HS-27A (cell line): ENCODE measurements around the gene RYR1.
"Not testable (repeated sequence)": the region's sequence is repeated elsewhere in the genome, so short reads cannot be mapped to it uniquely, and the experiment has no call there.

Experiments
- DNase-seq: peaks from one replicate; pipeline ENCODE4 v3.0.0-alpha.2; 2012; ENCODE audit warnings: low read depth, missing footprints

Gene RYR1

DNA sequence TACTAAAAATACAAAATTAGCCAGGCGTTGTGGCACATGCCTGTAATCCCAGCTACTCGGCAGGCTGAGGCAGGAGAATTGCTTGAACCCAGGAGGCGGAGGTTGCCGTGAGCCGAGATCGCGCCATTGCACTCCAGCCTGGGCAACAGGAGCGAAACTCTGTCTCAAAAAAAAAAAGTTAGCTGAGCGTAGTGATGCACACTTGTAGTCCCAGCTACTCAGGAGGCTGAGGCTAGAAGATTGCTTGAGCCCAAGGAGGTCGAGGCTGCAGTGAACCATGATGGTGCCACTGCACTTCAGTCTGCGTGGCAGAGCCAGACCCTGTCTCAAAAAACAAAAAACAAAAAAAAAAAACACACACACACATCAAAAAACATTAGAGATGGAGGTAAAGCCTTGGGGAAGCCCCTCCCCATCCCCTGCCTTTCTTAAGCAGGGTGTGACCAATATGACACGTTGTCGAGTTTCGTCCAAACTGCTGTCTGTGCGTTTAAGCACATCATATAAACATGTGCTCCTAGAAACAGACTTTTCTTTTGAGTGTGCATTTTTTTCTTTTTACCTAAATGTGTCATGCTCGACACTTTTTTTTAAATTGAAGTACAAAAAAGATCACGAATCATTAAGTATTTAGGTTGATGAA is 6.3 kb upstream of the RYR1 start:
- not testable (repeated sequence) for DNase-seq

DNA sequence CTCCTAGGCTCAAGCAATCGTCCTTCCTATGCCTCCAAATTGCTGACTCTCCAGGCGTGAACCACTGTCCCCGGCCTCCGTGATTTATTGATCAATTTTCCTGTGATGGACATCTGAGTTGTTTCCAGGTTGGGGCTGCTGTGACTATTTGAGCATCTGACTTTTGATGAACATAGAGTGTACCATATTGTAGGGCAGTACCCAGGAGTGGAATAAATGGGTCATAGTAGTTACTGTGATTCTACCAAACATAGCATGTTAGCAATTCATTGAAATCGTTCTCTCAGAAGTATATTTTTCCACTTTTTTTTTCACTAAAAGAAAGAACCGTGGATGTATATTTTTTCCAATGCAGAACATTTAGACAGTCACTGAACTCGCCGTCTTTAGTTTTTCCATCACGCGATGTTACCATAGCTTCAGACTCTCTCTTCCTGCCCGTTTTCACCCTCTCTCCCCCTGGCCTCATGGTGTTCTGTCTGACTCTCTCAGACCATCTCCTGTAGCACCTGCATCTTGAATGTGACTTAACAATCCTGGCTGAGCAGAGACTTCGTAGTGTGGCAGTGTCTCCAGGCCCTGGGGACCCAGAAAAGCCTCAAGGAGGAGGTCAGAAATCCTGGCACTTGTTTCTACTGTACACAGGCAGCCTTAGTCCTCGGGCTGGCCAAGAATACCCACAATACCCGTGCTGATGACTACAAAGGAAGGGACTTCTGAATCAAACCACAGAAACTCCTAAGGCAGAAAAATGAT is 4.3 kb upstream of the RYR1 start:
- no peak for DNase-seq

DNA sequence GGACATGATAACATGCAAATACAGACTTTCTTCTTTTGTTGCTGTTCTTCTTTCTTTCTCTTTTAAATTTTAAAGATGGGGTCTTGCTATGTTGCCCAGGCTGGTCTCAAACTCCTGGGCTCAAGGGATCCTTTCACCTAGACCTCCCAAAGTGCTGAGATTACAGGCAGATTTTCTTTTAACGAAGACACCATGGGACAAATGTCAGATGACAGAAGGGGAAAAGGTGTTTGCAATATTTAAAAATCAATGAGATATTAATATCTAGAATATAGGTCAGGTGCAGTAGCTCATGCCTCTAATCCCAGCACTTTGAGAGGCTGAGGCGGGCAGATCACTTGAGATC is 3.7 kb upstream of the RYR1 start:
- no peak for DNase-seq

DNA sequence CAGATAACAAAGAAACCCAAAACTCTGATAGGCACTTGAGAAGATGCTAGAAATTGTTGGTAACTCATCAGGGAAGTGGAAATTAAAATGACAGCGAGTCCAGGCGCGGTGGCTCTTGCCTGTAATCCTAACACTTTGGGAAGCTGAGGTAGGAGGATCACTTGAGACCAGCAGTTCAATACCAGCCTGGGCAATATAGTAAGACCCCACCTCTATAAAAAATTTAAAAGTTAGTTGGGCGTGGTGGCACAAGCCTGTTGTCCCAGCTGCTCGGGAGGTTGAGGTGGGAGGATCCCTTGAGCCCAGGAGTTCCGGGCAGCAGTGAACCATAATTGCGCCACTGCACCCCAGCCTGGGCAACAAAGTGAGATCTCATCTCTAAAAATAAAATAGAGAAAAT is 2.6 kb upstream of the RYR1 start:
- DNase-seq = no peak

DNA sequence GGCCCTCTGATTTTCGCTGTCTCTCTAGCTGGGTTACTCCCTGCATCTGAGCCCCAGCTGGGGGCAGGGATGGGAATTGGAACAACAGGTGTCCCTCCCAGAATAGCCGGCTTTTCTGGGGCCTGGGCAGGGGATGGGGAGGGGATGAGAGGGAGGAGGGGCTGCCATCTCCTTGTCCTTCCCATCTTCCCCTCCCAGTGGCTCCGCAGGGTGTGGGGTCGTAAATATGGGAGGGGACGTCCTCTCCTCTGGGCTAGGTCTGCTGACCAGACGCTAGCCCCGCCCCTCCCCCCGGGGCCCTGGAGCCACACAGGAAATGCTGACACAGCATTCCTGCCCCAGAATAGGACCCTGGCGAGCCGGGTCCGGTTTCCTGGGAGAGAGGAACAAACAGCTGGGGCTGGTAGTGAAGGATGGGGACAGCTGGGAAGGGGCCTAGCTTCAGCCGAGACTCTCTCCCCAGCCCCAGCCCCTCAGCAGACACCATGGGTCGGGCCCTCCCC is 1.1 kb downstream of the RYR1 start:
- DNase-seq = no peak

DNA sequence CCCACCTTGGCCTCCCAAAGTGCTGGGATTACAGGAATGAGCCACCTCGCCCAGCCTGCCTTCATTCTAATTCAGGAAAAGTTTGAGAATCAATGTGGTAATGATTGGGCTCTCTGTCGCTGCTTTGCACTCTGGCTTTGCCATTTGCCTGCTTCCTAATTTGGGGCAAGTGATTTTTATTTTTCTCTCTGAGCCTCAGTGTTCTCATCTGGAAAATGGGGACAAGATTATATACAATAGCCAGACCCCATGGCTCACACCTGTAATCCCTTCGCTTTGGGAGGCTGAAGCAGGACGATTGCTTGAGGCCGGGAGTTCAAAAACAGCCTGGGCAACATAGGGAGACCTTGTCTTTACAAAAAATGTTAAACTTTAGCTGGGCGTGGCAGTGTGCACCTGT is 3.8 kb downstream of the RYR1 start:
- DNase-seq = no peak

DNA sequence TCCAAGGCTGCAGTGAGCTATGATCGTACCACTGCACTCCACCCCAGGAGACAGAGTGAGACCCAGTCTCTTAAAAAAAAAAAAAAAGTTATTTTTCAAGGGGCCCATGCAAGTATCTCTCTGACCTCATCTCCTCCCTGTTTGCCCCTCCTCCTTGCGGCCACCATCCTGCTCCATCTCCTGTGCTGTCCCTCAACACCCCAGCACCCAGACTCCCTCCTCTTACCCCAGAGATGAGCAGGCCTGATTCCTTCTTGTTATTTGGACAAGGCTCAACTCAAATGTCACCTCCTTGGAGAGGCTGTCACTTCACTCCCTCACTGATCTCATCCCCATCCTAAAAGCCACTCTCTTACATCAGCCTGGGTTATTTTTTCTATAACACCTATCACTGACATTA is 4.4 kb downstream of the RYR1 start:
- no peak for DNase-seq

DNA sequence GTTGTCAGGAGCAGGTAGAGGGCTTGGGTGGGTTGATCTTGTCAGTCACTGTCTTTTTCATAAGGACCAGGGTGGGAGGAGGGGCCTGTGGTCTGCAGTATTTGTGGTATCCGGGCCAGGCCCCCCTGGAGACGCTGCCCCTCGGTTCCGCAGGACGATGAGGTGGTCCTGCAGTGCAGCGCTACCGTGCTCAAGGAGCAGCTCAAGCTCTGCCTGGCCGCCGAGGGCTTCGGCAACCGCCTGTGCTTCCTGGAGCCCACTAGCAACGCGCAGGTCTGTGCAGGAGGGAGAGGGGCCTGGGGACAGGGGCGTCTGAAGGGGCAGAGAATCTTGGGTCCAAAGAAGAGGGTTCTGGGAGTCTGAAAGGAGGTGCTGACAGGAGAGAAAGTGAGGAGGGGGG is 7.1 kb downstream of the RYR1 start:
- DNase-seq = no peak

DNA sequence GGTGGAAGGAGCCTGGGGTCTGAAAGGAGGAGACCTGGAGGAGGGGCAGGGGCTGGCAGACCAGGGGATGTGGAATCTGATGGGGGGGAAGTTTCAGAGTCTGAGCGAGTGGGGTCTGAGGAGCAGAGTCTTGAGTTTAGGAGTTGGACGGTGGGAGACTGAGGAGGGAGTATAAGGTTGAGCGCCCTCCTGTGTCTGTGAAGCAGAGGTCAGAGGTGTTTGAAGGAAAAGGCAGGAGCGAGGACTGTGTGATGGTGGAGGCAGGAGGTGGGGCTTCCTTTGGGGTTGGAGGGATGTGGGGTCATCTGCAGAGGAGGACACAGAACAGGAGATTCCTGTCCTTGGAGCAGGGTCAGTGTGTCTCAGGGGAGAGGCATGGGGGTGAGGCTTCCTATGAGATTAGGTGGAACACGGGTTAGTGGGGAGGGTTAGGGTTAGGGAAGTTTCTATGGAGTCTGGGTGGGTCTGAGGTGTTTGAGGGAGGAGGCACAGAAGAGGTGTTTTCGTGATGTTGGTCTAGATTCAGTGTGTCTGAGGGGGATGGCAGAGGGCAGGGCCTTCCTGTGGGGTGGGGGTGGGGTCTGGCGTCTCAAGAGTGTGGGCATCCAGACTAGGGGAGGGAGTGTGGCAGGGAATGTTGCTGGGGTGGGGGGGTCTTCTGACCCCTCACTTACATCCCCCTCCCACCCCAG is 8.3 kb downstream of the RYR1 start:
- no peak for DNase-seq

DNA sequence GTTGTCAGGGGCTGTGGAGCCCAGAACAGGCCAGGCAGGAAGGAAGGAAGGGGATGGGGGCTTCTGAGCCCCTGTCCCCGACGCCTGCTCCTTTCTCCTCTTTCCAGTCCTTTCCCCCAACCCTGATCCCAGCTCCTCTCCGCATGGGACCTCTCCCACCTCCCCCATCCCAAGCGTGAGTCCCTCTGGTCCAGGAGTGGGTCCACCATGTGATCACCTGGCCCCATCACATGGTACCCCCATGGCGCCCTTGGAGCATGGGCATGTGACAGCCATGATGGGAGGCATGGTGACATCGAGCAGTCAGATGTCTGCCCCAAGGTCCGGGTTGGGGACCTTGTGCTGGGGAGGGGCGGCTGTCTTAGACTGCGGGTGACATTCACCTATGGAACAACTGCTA is 9.2 kb downstream of the RYR1 start:
- DNase-seq = no peak

DNA sequence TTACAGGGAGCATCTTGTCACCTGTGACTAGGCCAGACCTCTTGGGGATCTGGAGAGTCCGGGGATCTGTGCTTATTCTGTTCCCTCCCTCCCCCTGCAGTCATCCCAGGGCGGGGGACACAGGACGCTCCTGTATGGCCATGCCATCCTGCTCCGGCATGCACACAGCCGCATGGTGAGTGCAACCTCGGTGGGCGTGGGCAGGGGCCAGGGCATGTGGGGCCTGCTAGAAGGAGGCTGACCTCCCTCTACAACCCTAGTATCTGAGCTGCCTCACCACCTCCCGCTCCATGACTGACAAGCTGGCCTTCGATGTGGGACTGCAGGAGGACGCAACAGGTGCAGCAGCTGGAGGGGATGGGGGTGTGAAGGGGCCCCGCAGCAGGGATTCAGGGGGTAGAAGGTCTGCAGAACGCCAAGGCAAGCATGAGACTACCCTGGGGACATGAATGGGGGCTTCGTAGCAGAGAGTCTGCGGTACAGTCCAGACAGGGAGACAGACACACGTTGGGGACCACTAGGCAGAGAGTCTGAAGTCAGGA is 10.0 kb downstream of the RYR1 start:
- DNase-seq = no peak

DNA sequence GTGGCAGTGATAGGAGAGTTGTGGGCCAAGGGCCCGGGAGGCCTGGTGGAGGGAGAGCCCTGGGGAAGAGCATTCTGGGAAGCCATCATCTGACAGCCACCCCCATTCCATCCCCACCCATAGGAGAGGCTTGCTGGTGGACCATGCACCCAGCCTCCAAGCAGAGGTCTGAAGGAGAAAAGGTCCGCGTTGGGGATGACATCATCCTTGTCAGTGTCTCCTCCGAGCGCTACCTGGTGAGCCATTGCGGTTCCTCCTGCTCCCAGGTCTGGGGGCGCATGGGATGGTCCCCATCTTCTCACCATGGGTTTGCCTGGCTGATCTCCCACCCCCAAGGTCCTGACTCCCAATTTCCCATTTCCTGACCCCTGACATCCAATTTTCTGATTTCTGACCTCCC is 10.5 kb downstream of the RYR1 start:
- DNase-seq = no peak

DNA sequence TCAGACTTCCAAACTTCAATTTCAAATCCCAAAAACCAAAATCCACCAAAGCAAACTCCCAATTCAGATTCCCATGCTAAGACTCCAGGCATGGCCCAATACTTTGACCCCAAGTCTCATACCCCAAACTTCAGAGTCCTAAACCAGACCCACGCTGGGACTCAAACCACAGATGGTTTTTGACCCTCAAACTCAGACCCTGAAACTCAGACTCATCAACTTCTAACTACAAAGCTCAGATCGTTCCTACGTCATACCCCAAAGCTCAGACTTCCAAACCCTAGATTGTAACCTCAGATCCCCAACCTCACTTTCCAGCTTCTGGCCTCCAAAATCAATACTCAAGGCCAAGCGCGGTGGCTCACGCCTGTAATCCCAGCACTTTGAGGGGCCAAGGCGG is 11.9 kb downstream of the RYR1 start:
- no peak for DNase-seq

DNA sequence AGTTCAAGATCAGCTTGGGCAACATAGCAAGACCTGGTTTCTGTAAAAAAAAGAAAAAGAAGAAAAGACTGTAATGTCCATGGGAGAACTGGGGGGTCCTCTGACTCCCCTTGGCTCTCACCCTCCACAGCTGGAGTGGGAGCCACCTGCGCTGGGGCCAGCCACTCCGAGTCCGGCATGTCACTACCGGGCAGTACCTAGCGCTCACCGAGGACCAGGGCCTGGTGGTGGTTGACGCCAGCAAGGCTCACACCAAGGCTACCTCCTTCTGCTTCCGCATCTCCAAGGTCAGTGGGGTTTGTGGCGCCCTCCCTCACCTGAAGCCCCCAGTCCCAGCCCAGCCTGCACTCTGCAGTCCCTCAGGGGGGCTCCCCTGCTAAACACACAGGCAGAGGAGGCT is 14.7 kb downstream of the RYR1 start:
- DNase-seq = no peak

DNA sequence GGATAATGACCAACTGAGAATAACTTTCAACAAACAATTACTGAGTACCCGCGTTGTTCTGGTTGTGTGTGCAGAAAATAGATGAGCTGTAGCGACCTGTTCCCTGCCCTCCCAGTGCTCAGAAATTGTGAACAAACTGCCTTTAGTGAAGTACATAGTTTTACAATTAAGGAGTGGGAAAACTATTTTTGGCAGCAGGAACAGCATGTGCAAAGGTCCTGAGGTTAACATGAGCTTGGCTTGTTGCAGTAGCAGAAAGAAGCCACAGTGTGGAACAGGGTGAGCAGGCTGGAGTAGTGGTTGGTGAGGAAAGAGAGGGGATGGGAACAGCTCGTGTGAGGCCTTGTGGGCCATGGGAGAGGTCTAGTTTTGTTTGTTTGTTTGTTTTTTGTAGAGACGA is 16.0 kb downstream of the RYR1 start:
- DNase-seq = no peak

DNA sequence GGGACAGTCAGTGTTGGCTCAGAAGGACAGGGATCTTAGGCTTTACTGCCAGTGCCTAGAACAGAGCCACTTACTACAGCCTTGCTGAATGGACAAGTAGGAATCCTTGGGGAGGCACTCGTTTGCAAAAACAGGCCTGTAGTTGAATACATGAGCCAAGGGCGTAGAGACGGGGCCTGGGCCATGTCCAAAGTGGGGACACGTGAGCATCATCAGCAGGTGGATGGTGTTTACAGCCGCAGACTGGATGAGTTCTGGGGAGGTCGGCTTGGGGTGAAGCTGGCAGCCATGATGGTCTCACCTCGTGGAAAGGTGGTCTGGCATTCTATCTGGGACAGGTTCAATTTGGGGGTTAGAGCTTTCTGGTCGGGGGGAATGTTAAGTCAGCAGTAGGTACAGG is 17.5 kb downstream of the RYR1 start:
- no peak for DNase-seq

DNA sequence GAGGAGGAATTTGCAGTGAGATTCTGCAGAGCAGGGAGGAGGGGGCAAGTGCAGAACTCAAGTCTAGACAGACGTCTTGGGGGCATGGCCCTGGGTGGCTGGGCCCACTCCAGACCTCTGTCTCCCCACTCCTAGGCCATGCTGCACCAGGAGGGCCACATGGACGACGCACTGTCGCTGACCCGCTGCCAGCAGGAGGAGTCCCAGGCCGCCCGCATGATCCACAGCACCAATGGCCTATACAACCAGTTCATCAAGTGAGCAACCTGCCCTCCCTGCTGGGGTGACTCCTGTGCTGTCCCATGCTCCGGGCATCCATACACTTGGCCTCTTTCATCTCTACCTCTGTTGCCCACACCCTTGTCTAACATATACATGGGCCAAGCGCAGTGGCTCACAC is 18.1 kb downstream of the RYR1 start:
- no peak for DNase-seq

DNA sequence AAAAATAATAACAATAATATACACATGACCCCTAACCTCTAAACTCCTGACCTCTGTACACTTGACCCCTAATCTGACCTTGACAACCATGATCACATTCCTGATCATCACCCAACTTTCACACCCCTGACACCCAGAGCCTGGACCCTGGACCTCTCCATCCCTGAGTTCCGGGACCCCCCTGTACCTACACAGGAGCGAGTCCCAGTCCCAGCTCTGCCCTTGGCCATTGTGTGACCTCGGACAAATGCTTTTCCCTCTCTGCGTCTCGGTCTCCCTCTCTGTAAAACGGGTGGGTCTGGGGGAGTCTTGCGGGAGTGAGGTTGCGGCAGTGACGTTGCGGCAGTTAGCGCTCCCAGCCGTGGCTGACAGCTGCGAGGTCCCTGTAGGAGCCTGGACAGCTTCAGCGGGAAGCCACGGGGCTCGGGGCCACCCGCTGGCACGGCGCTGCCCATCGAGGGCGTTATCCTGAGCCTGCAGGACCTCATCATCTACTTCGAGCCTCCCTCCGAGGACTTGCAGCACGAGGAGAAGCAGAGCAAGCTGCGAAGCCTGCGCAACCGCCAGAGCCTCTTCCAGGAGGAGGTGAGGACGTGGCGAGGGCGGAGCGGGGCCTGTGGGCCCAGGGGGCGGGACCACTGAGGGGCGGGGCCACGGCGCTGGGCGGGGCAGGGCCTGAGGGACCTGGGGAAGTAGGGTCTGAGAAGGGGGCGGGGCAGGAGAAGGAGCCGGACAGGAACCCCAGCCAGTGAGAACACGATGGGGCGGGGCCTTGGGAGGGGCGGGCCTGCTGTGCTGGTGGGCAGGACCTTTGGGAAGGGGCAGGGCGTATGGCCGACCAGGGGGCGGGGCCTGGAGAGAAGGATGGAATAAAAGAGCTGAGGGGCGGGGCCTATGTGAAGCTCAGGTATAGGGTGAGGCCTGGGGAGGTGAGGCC is 19.2 kb downstream of the RYR1 start:
- DNase-seq = no peak

DNA sequence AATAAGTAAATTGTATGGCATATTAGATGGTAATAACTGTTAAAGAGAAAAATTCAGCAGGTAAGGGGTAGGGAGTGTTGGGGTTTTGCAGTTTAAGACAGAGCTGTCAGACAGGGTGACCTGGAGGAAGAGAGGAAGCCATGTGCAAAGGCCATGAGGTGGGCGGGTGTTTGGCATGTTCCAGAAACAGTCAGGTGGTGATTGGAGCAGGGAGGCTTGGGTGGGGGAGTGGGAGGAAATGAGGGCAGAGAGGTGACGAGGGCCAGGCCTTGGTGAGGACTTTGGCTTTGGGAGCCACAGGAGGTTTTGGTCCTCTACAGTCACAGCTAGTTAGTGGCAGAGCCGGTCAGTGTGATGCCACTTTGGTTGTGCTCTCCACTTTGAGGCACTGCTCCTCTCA is 20.1 kb downstream of the RYR1 start:
- DNase-seq = no peak

DNA sequence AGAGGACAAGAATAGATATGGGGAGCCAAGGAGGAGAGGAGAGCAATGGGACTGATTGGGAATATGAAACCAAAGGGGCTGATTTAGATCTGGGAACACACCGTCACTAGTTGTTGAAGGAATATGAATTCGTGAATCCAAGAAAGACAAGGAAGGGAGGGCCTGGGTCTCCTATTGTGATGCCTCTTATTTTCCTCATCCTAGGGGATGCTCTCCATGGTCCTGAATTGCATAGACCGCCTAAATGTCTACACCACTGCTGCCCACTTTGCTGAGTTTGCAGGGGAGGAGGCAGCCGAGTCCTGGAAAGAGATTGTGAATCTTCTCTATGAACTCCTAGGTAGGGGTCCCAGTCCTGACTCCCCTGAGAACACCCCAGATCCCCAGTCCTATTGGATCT is 21.5 kb downstream of the RYR1 start:
- no peak for DNase-seq

DNA sequence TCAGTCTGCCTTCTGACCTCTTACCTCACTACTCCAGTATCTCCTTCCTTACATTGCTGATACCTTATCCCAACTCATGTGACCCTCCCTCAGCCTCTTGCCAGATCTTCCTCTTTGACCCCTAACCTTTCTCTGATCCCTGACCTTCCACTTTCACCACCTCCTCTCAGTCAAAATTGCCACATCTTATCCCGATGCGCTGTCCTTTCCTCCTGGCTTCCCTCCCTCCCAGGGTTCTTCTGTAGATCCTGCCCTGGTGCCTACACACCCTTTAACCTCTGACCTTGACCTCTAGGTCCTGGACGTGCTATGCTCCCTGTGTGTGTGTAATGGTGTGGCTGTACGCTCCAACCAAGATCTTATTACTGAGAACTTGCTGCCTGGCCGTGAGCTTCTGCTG is 23.7 kb downstream of the RYR1 start:
- no peak for DNase-seq
